GM12878 (cell line): ENCODE data around the gene GNL3. TPM values are rescaled to one million over a fixed set of nuclear protein-coding genes. Genes with fewer than 3 reads are reported as not detected.
A peak's percentile ranks its signal among the peaks of the same experiment; 100 is the strongest.

Experiments used
- ATF7 ChIP-seq: fragments of 450-650 bp; IDR thresholded peaks from 2 replicates; pipeline ENCODE4 v1.6.1; 2016; ENCODE audit warnings: low read depth, mild to moderate bottlenecking
- BRCA1 ChIP-seq: IDR thresholded peaks from 2 replicates; pipeline ENCODE4 v1.6.1; 2011; ENCODE audit warnings: low read depth, low read length, improper control_type of control experiment
- CREM ChIP-seq: IDR thresholded peaks from 2 replicates; pipeline ENCODE4 v1.6.1; 2014; ENCODE audit warnings: antibody characterized with exemption, low read depth
- E2F8 ChIP-seq: fragments of 450-650 bp; IDR thresholded peaks from 2 replicates; pipeline ENCODE4 v1.6.1; 2018; ENCODE audit warnings: mild to moderate bottlenecking, low read depth, moderate library complexity; ENCODE audit not compliant: partially characterized antibody
- EED ChIP-seq: sonication (generic); IDR thresholded peaks from 2 replicates; pipeline ENCODE4 v1.6.1; 2016; ENCODE audit warnings: antibody characterized with exemption, low read depth
- EGR1 ChIP-seq, 2 experiments: IDR thresholded peaks; 1 replicate in 1 of 2; 2 replicates in 1 of 2; pipeline ENCODE4 v1.6.1; 2011 to 2012; ENCODE audit warnings: low read depth in 2 of 2, low read length in 2 of 2, borderline replicate concordance in 1 of 2, mild to moderate bottlenecking in 1 of 2, moderate library complexity in 1 of 2
- ETV6 ChIP-seq, 2 experiments: fragments of 450-650 bp in 1 of 2; IDR thresholded peaks in 1 of 2; conservative IDR thresholded peaks in 1 of 2; 2 replicates each; pipeline ENCODE4 v1.6.1; 2014; ENCODE audit warnings: antibody characterized with exemption in 1 of 2, borderline replicate concordance in 1 of 2, low read depth in 1 of 2, mild to moderate bottlenecking in 1 of 2, moderate library complexity in 1 of 2
- FOXM1 ChIP-seq: IDR thresholded peaks from 2 replicates; pipeline ENCODE4 v1.6.1; 2012; ENCODE audit warnings: low read depth, mild to moderate bottlenecking, inconsistent platforms, low read length, moderate library complexity
- HDGF ChIP-seq: fragments of 450-650 bp; IDR thresholded peaks from 2 replicates; pipeline ENCODE4 v1.6.1; 2016; ENCODE audit warnings: antibody characterized with exemption
- IRF3 ChIP-seq: fragments of 450-650 bp; IDR thresholded peaks from 2 replicates; pipeline ENCODE4 v1.6.1; 2014; ENCODE audit warnings: mild to moderate bottlenecking
- KAT2A ChIP-seq: conservative IDR thresholded peaks from 2 replicates; pipeline ENCODE4 v1.6.1; 2011; ENCODE audit warnings: low read depth, low read length; ENCODE audit not compliant: control insufficient read depth
- MAX ChIP-seq: IDR thresholded peaks from 2 replicates; pipeline ENCODE4 v1.6.1; 2012; ENCODE audit warnings: low read depth, low read length, improper control_type of control experiment
- NR2F1 ChIP-seq: fragments of 450-650 bp; conservative IDR thresholded peaks from 2 replicates; pipeline ENCODE4 v1.6.1; 2017; ENCODE audit warnings: mild to moderate bottlenecking
- PAX8 ChIP-seq: fragments of 450-650 bp; IDR thresholded peaks from 2 replicates; pipeline ENCODE4 v1.6.1; 2017; ENCODE audit warnings: mild to moderate bottlenecking, moderate library complexity
- POLR2AphosphoS5 ChIP-seq: IDR thresholded peaks from 2 replicates; pipeline ENCODE4 v1.6.1; 2011; ENCODE audit warnings: mild to moderate bottlenecking, low read length, inconsistent platforms
- RAD21 ChIP-seq: IDR thresholded peaks from 2 replicates; pipeline ENCODE4 v1.6.1; 2011; ENCODE audit warnings: mild to moderate bottlenecking, low read depth, low read length, moderate library complexity; ENCODE audit not compliant: insufficient read depth
- RAD51 ChIP-seq: fragments of 450-650 bp; IDR thresholded peaks from 2 replicates; pipeline ENCODE4 v1.6.1; 2016; ENCODE audit warnings: moderate library complexity, mild to moderate bottlenecking, inconsistent platforms
- RELA ChIP-seq: fragments of 450-650 bp; IDR thresholded peaks from 2 replicates; pipeline ENCODE4 v1.8.0; 2014; ENCODE audit warnings: borderline replicate concordance; ENCODE audit not compliant: partially characterized antibody
- SMAD1 ChIP-seq: fragments of 450-650 bp; IDR thresholded peaks from 2 replicates; pipeline ENCODE4 v1.6.1; 2018; ENCODE audit warnings: mild to moderate bottlenecking, low read depth; ENCODE audit not compliant: partially characterized antibody
- SMC3 ChIP-seq: IDR thresholded peaks from 2 replicates; pipeline ENCODE4 v1.6.1; 2011; ENCODE audit warnings: low read length, improper control_type of control experiment, borderline replicate concordance
- TCF3 ChIP-seq: IDR thresholded peaks from 2 replicates; pipeline ENCODE4 v1.6.1; 2012; ENCODE audit warnings: low read depth, mild to moderate bottlenecking, low read length, borderline replicate concordance; ENCODE audit not compliant: insufficient read depth
- YY1 ChIP-seq: IDR thresholded peaks from 2 replicates; pipeline ENCODE4 v1.6.1; 2011; ENCODE audit warnings: low read depth, mild to moderate bottlenecking, low read length
- ZBTB11 ChIP-seq: fragments of 450-650 bp; formaldehyde crosslinking; IDR thresholded peaks from 2 replicates; pipeline ENCODE4 v1.5.0; 2022; ENCODE audit warnings: mild to moderate bottlenecking, missing genetic modification characterization
- ZSCAN29 ChIP-seq: fragments of 450-650 bp; IDR thresholded peaks from 2 replicates; pipeline ENCODE4 v1.6.1; 2017; ENCODE audit warnings: mild to moderate bottlenecking, moderate library complexity
- polyA plus RNA-seq, 11 experiments: library from polyadenylated mRNA; depleted of rRNA in 4 of 11; unstranded in 6 of 11; stranded (reverse) in 5 of 11; fragments of >200 nt; fragmentation: Nextera tagmentation in 4 of 11; fragmentation: Illumina TruSeq in 1 of 11; extraction: Ambion mirVana in 4 of 11; extraction: Trizol in 1 of 11; gene quantifications; 1 replicate in 1 of 11; 2 replicates in 10 of 11; pipeline versions ENCODE4 v1.2.1 to v1.2.3, GENCODE V29; 2011 to 2016; ENCODE audit warnings: inconsistent platforms in 2 of 11, missing spikeins in 2 of 11, low read depth in 1 of 11
- total RNA-seq, 4 experiments: library from RNA; depleted of rRNA in 3 of 4; stranded (reverse); fragments of >200 nt in 3 of 4; fragmentation: Illumina TruSeq in 1 of 4; extraction: Trizol in 1 of 4; gene quantifications; 2 replicates each; pipeline versions ENCODE4 v1.2.1 to v1.2.3, GENCODE V29; 2013 to 2021

Gene GNL3
- total and polyA plus RNA-seq, 10 of the 15 experiments (the other 5 are each of a cell fraction or from before 2014, with no cell fraction given), result 172 to 368 (median 257) TPM

GRCh38 chr3:52682016-52682415 is 3.8 kb upstream of the GNL3 start (continued):
- TF ChIP-seq ZBTB11 (CRISPR knock-in tag) (no peak), SMAD1 (no peak), HDGF (no peak), TCF3 (no peak), BRCA1 (no peak), ETV6 (conservative IDR thresholded peaks at IDR 0.05 in 1 of 2, IDR thresholded peaks at IDR 0.05 in 1 of 2; ENCODE audit: borderline replicate concordance in 1 of 2, low read depth in 1 of 2) (no peak), MAX (0 out of 2 replicates have a peak, but pooled peaks have one; percentile 38), RELA (no peak), IRF3 (no peak), RAD21 (peak; percentile 47), ATF7 (no peak), KAT2A (no peak), RAD51 (peak; percentile 56), YY1 (peak; percentile 47; the same call in 1 of the 2 replicates), EED (peak; percentile 73), SMC3 (peak; percentile 43; the same call in 1 of the 2 replicates), NR2F1 (no peak), POLR2AphosphoS5 (no peak), CREM (peak; percentile 19; the same call in 1 of the 2 replicates), EGR1 (IDR thresholded peaks at IDR 0.05; ENCODE audit: borderline replicate concordance in 1 of 2, low read depth in 2 of 2, low read length in 2 of 2) (no peak), PAX8 (no peak), FOXM1 (peak; percentile 47; the same call in 1 of the 2 replicates), E2F8 (no peak), ZSCAN29 (no peak)
